Measurements from ENCODE around the gene MAG.

- TF ChIP-seq CTCF (IDR thresholded peaks at IDR 0.05; ENCODE audit: low read length) (peak; percentile 55), EZH2 (IDR thresholded peaks at IDR 0.05; ENCODE audit: borderline replicate concordance, low read length) (no peak)
These were observed 14.7 kb downstream of the MAG start for GRCh38 chr19:35306473-35307246.

Data from OCI-LY1 (cell line).